Measurements from ENCODE around the gene SETDB1.

GRCh38 chr1:150909585-150910180 is 16.5 kb upstream of the SETDB1 start:
- TF ChIP-seq POLR2A (IDR thresholded peaks at IDR 0.05): no peak
- TF ChIP-seq CTCF (IDR thresholded peaks at IDR 0.05): no peak
